Endothelial cell (in vitro differentiated cells): ENCODE measurements around the gene ASB8. TPM values are rescaled to one million over a fixed set of nuclear protein-coding genes. Genes with fewer than 3 reads are reported as not detected.

Experiments used
- DNase-seq: peaks from one replicate; pipeline ENCODE4 v3.0.0; 2021; ENCODE audit warnings: low spot score
- H3K27ac Mint-ChIP-seq: one replicate; pipeline ENCODE4 v1.8.0; 2021; ENCODE audit warnings: mixed read lengths, inconsistent platforms; ENCODE audit not compliant: unreplicated experiment
- H3K27me3 Mint-ChIP-seq: one replicate; pipeline ENCODE4 v1.8.0; 2021; ENCODE audit warnings: mild to moderate bottlenecking, moderate library complexity, mixed read lengths, inconsistent platforms; ENCODE audit not compliant: unreplicated experiment
- H3K36me3 Mint-ChIP-seq: one replicate; pipeline ENCODE4 v1.8.0; 2021; ENCODE audit warnings: mild to moderate bottlenecking, low read depth, mixed read lengths, inconsistent platforms; ENCODE audit not compliant: unreplicated experiment
- H3K4me1 Mint-ChIP-seq: one replicate; pipeline ENCODE4 v1.8.0; 2021; ENCODE audit warnings: mild to moderate bottlenecking, mixed read lengths, inconsistent platforms; ENCODE audit not compliant: unreplicated experiment
- H3K4me3 Mint-ChIP-seq: one replicate; pipeline ENCODE4 v1.8.0; 2021; ENCODE audit warnings: mild to moderate bottlenecking, mixed read lengths, inconsistent platforms; ENCODE audit not compliant: unreplicated experiment
- H3K9me3 Mint-ChIP-seq: one replicate; pipeline ENCODE4 v1.8.0; 2021; ENCODE audit warnings: mixed read lengths, inconsistent platforms; ENCODE audit not compliant: unreplicated experiment
- CTCF ChIP-seq: fragments of 200-600 bp; sonication (generic); IDR thresholded peaks from one replicate; pipeline ENCODE4 v1.5.0; 2021; ENCODE audit warnings: antibody characterized with exemption; ENCODE audit not compliant: unreplicated experiment
- total RNA-seq: library from RNA; stranded (reverse); fragmentation: NEBNext Ultra II Directional; extraction: Animal tissue kit (Norgen Biotek cat#: 25700); gene quantifications from one replicate; pipeline ENCODE4 v1.2.1, GENCODE V29; 2021; ENCODE audit not compliant: unreplicated experiment

The ASB8 gene
- total RNA-seq, 1 donor from 2014 or later: 25.6 TPM

GRCh38 chr12:48143898-48144297 lies 13.4 kb downstream of the ASB8 start:
- Mint-ChIP-seq H3K27me3 (peaks cover 4% of the 10 kb centered on the region), H3K4me3 (no peak overlapping the region), H3K9me3 (no peaks in the 10 kb centered on the region), H3K27ac (no peak overlapping the region), H3K36me3 (peaks cover 44% of the 10 kb centered on the region), H3K4me1 (peaks cover 7% of the 10 kb centered on the region)
- TF ChIP-seq CTCF: no peak
- no peak for DNase-seq

GRCh38 chr12:48142818-48143674 lies 14.3 kb downstream of the ASB8 start:
- TF ChIP-seq CTCF: no peak

GRCh38 chr12:48135027-48135426 lies 22.3 kb downstream of the ASB8 start:
- Mint-ChIP-seq H3K4me3 (peak overlapping the region; percentile 53), H3K9me3 (no peaks in the 10 kb centered on the region), H3K27ac (no peak overlapping the region), H3K36me3 (peaks cover 48% of the 10 kb centered on the region), H3K4me1 (no peaks in the 10 kb centered on the region), H3K27me3 (peaks cover 6% of the 10 kb centered on the region)
- no peak for TF ChIP-seq CTCF
- no peak for DNase-seq

More at GRCh38 chr12:48142818-48143674, 14.3 kb downstream of the ASB8 start:
- H3K27me3 Mint-ChIP-seq: peaks cover 4% of the 10 kb centered on the region
- peaks cover 7% of the 10 kb centered on the region for H3K4me1 Mint-ChIP-seq
- H3K36me3 Mint-ChIP-seq: peaks cover 43% of the 10 kb centered on the region
- no peaks in the 10 kb centered on the region for H3K9me3 Mint-ChIP-seq
- no peak overlapping the region for H3K27ac Mint-ChIP-seq
- no peak for DNase-seq
- H3K4me3 Mint-ChIP-seq: peak overlapping the region; percentile 21

- no peaks in the 10 kb centered on the region for H3K4me1 Mint-ChIP-seq
- no peaks in the 10 kb centered on the region for H3K9me3 Mint-ChIP-seq
- no peak for TF ChIP-seq CTCF
- no peak for DNase-seq
- no peak overlapping the region for H3K4me3 Mint-ChIP-seq
- H3K27me3 Mint-ChIP-seq: peaks cover 2% of the 10 kb centered on the region
- peaks cover 46% of the 10 kb centered on the region for H3K36me3 Mint-ChIP-seq
- H3K27ac Mint-ChIP-seq: no peak overlapping the region
Measured at GRCh38 chr12:48132826-48133225, 24.5 kb downstream of the ASB8 start.

- TF ChIP-seq CTCF: no peak
- H3K36me3 Mint-ChIP-seq: peaks cover 49% of the 10 kb centered on the region
- no peaks in the 10 kb centered on the region for H3K9me3 Mint-ChIP-seq
- no peaks in the 10 kb centered on the region for H3K4me1 Mint-ChIP-seq
- H3K4me3 Mint-ChIP-seq: no peak overlapping the region
- no peaks in the 10 kb centered on the region for H3K27me3 Mint-ChIP-seq
- DNase-seq: no peak
- no peak overlapping the region for H3K27ac Mint-ChIP-seq
Measured at GRCh38 chr12:48131517-48131916, 25.8 kb downstream of the ASB8 start.
